Body of pancreas (tissue), 4 donors: Measurements from ENCODE around the gene PPP1R7. TPM values are rescaled to one million over a fixed set of nuclear protein-coding genes. Genes with fewer than 3 reads are reported as not detected.

ENCODE experiments used
- ATAC-seq: fragments of 150-250 bp; one replicate; pipeline ENCODE4 v1.9.1; 2016
- DNase-seq, 4 donors: peaks; one replicate each; pipeline ENCODE4 v3.0.0-alpha.2; 2019
- H3K27ac ChIP-seq, 4 donors: fragments of 200-600 bp; sonication (generic); 1 replicate in 3 of 4; 2 replicates in 1 of 4; pipeline versions ENCODE4 v1.5.1 to v1.6.1; 2016 to 2019; ENCODE audit warnings: mild to moderate bottlenecking in 1 of 4, mixed read lengths in 1 of 4, moderate library complexity in 1 of 4
- H3K27me3 ChIP-seq, 2 donors: fragments of 200-600 bp; sonication (generic); one replicate each; pipeline ENCODE4 v1.6.0; 2016; ENCODE audit warnings: mild to moderate bottlenecking in 1 of 2
- H3K36me3 ChIP-seq, 2 donors: fragments of 200-600 bp; sonication (generic); replicated peaks in 1 of 2; 2 replicates each; pipeline ENCODE4 v1.5.1; 2016; ENCODE audit warnings: low read depth in 2 of 2; ENCODE audit not compliant: insufficient read depth in 1 of 2
- H3K4me1 ChIP-seq: fragments of 200-600 bp; sonication (generic); one replicate; pipeline ENCODE4 v1.6.0; 2016
- H3K4me3 ChIP-seq, 2 donors: fragments of 200-600 bp; sonication (generic); 1 replicate in 1 of 2; 2 replicates in 1 of 2; pipeline ENCODE4 v1.5.1; 2016 to 2019
- H3K9me3 ChIP-seq, 3 donors: fragments of 200-600 bp; sonication (generic); 1 replicate in 2 of 3; 2 replicates in 1 of 3; pipeline ENCODE4 v1.5.1; 2016
- CTCF ChIP-seq, 7 experiments: fragments of 450-650 bp in 4 of 7; fragments of 200-600 bp in 3 of 7; sonication (generic) in 3 of 7; IDR thresholded peaks; one replicate each; pipeline ENCODE4 v1.5.1; 2016 to 2019; ENCODE audit warnings: antibody characterized with exemption in 7 of 7
- POLR2A ChIP-seq, 3 donors: fragments of 450-650 bp; IDR thresholded peaks; one replicate each; pipeline ENCODE4 v1.6.1; 2016; ENCODE audit warnings: antibody characterized with exemption in 3 of 3, mild to moderate bottlenecking in 2 of 3
- whole genome bisulfite sequencing, 2 donors: methylation state at CpG; one replicate each; pipeline ENCODE4 v1.1.5; 2017; 5-methylcytosine and 5-hydroxymethylcytosine counted together
- intact Hi-C: fragments of 100-400 bp; cut with DNase I; formaldehyde crosslinking; loops from one replicate; pipeline ENCODE4 v1.15.1; 2023
- total RNA-seq, 2 donors: library from RNA; depleted of rRNA; stranded (reverse); fragments of >200 nt; gene quantifications; one replicate each; pipeline ENCODE4 v1.1.0, GENCODE V29; 2016

Gene PPP1R7
- total RNA-seq, 2 donors from 2014 or later = 27.0 to 99.4 TPM

- Histone ChIP-seq H3K36me3 (no peaks in the 10 kb centered on the region), H3K27me3 (no peaks in the 10 kb centered on the region), H3K9me3 (no peaks in the 10 kb centered on the region), H3K4me3 (no peak within 1 kb of the TSS), H3K4me1 (no peaks in the 10 kb centered on the region), H3K27ac (no peak within 1 kb of the TSS)
- 35 to 52% methylated on average over 4 to 18 of the region's 21 CpGs for WGBS, 2 donors
- intact Hi-C loops = no loop called here
- no peak for TF ChIP-seq POLR2A (IDR thresholded peaks at IDR 0.05)
- TF ChIP-seq CTCF (IDR thresholded peaks at IDR 0.05) = no peak
- no peak for DNase-seq
- ATAC-seq = no peak
These were observed 38.3 kb downstream of the PPP1R7 start, which contains the start of gene ANO7 for GRCh38 chr2:241188361-241189092. Gene ANO7, plus strand, starts transcription at chr2:241188677. Its CDS starts 1,387 bp downstream, at chr2:241190064.

GRCh38 chr2:241189093-241189855 lies 39.0 kb downstream of the PPP1R7 start:
- no peak overlapping the region for H3K4me3 ChIP-seq
- H3K9me3 ChIP-seq = no peaks in the 10 kb centered on the region
- DNase-seq = no peak
- WGBS, 2 donors = 91 to 100% methylated on average over 3 to 31 of the region's 32 CpGs
- no peaks in the 10 kb centered on the region for H3K4me1 ChIP-seq
- H3K27ac ChIP-seq = no peak overlapping the region
- TF ChIP-seq POLR2A (IDR thresholded peaks at IDR 0.05) (no peak), CTCF (IDR thresholded peaks at IDR 0.05) (no peak)
- no peak for ATAC-seq
- intact Hi-C loops = no loop called here
- H3K27me3 ChIP-seq = no peaks in the 10 kb centered on the region
- H3K36me3 ChIP-seq = no peaks in the 10 kb centered on the region

GRCh38 chr2:241189856-241190201 lies 39.6 kb downstream of the PPP1R7 start:
- TF ChIP-seq POLR2A (IDR thresholded peaks at IDR 0.05) = no peak
- TF ChIP-seq CTCF (IDR thresholded peaks at IDR 0.05) = no peak
- intact Hi-C loops = no loop called here
- Histone ChIP-seq H3K9me3 (no peaks in the 10 kb centered on the region), H3K27ac (no peak overlapping the region), H3K27me3 (no peaks in the 10 kb centered on the region), H3K36me3 (no peaks in the 10 kb centered on the region), H3K4me3 (no peak overlapping the region), H3K4me1 (no peaks in the 10 kb centered on the region)
- DNase-seq (no peak), ATAC-seq (no peak)
- 75 to 82% methylated on average over 11 to 14 of the region's 15 CpGs for WGBS, 2 donors

- intact Hi-C loops = no loop called here
- no peaks in the 10 kb centered on the region for H3K36me3 ChIP-seq
- H3K27ac ChIP-seq = no peak overlapping the region
- no peaks in the 10 kb centered on the region for H3K4me1 ChIP-seq
- DNase-seq = no peak
- TF ChIP-seq POLR2A (IDR thresholded peaks at IDR 0.05) (no peak), CTCF (IDR thresholded peaks at IDR 0.05) (no peak)
- no peaks in the 10 kb centered on the region for H3K9me3 ChIP-seq
- WGBS, 2 donors = 81% methylated on average over 15 of the region's 19 CpGs; no CpG with 5 or more reads in 1 of the 2 donors
- ATAC-seq = no peak
- H3K27me3 ChIP-seq = no peaks in the 10 kb centered on the region
- no peak overlapping the region for H3K4me3 ChIP-seq
These were observed 40.2 kb downstream of the PPP1R7 start for GRCh38 chr2:241190291-241190981.
